A549 treated with AZD9567 at 1 μM for 4 hours (cell line): ENCODE data around the gene FCF1. TPM values are rescaled to one million over a fixed set of nuclear protein-coding genes. Genes with fewer than 3 reads are reported as not detected.

ENCODE experiments used
- total RNA-seq: library from RNA; stranded (reverse); fragments of 200-300 nt; extraction: Qiagen RNA extraction; gene quantifications from 5 replicates; pipeline ENCODE4 v1.2.3, GENCODE V29; 2022; ENCODE audit not compliant: insufficient read depth

FCF1 gene, protein sequence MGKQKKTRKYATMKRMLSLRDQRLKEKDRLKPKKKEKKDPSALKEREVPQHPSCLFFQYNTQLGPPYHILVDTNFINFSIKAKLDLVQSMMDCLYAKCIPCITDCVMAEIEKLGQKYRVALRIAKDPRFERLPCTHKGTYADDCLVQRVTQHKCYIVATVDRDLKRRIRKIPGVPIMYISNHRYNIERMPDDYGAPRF
- 44.0 to 48.6 TPM (median 46.9 TPM) in 5 replicates for total RNA-seq

DNA sequence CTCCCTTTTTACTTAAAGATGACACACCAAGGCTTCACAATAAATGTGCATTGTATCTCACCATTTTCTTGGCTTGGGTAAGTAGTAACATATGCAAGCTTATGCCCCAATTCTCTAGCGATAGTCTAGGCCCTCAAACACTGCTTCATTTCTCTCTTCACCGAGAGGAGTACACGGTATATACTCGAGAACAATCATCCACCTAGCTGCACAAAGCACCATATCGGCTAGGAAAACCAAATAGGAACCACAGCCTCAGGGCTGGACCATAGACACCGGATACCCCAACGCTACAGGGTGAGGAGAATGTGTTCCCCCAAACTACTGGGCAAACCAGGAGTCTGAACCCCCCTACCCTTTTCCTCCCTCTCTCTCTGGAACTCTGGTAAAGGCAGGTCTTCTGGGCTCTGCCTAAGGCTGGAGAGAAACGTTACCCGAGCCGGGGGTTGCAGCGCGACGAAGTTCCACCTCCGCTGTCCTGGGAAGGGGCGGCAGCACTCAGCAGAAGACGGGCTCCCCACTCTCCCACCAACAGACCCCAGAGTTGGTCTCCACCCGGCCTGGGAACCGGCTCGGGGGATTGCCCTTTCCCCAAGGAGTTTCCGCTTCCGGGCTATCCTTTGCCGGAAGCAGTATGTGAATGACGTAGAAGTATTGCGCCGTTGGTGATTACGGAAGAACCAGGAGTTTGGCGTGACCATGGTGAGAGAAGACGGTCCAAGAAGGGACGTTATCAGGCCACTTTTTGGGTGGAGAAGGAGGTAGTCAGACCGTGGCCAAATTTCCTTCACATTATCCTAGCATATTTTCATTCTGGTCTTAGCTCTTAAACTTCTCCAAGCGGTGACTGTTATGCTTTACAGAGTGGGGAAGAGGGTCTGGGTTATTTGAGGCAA lies at the start of gene FCF1, which contains the start of gene AREL1:
TSS of gene FCF1 (plus strand) at position 646 of the 896 bp plus-strand sequence. CDS start at position 700, 54 bp downstream.
TSS of gene AREL1 (minus strand) at position 582 of the 896 bp plus-strand sequence. CDS start 27,465 bp downstream, outside the sequence.

DNA sequence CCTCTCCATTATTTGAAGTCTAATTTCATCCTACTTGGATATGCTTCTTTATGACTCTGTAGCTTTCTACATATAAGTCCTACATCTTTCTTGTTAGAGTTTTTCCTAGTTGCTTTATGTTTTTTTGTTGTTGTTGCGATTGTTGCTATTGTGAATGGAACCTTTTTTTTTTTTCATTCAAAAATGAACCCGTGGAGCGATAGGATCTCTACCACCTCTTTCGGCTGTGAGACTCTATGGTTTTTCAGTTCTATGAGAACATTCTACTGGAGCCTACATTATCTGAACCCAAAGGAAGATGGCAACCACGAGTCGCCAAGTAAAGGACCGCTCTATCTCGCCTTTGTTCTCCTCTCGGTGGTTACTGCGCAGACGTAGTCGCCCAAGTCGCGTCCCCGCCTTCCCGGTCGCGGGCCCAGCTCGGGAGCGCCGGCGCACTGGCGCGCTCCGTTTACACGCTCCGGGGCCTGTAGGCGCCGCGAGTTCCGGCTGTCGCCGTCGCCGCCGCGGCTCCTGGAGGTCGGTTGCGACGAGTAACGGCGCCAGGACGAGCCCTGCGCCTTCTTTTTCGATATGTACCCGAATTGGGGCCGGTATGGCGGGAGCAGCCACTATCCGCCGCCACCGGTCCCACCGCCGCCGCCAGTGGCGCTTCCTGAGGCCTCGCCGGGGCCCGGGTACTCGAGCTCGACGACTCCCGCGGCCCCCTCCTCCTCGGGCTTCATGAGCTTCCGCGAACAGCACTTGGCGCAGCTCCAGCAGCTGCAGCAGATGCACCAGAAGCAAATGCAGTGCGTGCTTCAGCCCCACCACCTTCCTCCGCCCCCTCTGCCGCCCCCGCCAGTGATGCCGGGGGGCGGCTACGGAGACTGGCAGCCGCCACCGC lies 50.2 kb downstream of the FCF1 start, which contains the start of gene YLPM1:
TSS of gene YLPM1 (plus strand) at position 400 of the 886 bp plus-strand sequence. CDS start at position 574, 174 bp downstream.

Other genes with a start within 250 kb of the FCF1 start
- gene NPC2, start 219.8 kb upstream of the FCF1 start, total RNA-seq = 215 to 316 TPM (median 233 TPM) in 5 replicates
- 35.3 to 45.4 TPM (median 39.1 TPM) in 5 replicates for gene ISCA2, start 219.4 kb upstream of the FCF1 start, total RNA-seq
- gene LTBP2, start 100.9 kb upstream of the FCF1 start, total RNA-seq = 8.0 to 10.9 TPM (median 9.3 TPM) in 5 replicates
- gene AREL1, start 64 bp upstream of the FCF1 start, total RNA-seq = 19.8 to 27.4 TPM (median 25.8 TPM) in 5 replicates
- 34.0 to 39.0 TPM (median 35.8 TPM) in 5 replicates for gene YLPM1, start 50.2 kb downstream of the FCF1 start, total RNA-seq
- not detected in 5 replicates for gene PROX2, start 163.0 kb downstream of the FCF1 start, total RNA-seq
- 100 to 126 TPM (median 102 TPM) in 5 replicates for gene DLST, start 168.8 kb downstream of the FCF1 start, total RNA-seq
- 0.38 to 0.51 TPM (median 0.40 TPM) in 4 of 5 replicates, not detected in the other for gene RPS6KL1, start 210.1 kb downstream of the FCF1 start, total RNA-seq
- gene PGF, start 242.5 kb downstream of the FCF1 start, total RNA-seq = 3.0 to 5.3 TPM (median 4.1 TPM) in 5 replicates